Suprapubic skin (tissue), 4 donors: ENCODE data around the gene SLC47A2. TPM values are rescaled to one million over a fixed set of nuclear protein-coding genes. Genes with fewer than 3 reads are reported as not detected.
A peak's percentile ranks its signal among the peaks of the same experiment; 100 is the strongest.

Experiments
- DNase-seq, 2 donors: peaks; one replicate each; pipeline ENCODE4 v3.0.0-alpha.2; 2019; ENCODE audit warnings: low spot score in 2 of 2
- H3K27ac ChIP-seq: fragments of 200-600 bp; sonication (generic); one replicate; pipeline ENCODE4 v1.5.1; 2019
- H3K27me3 ChIP-seq: fragments of 200-600 bp; sonication (generic); one replicate; pipeline ENCODE4 v1.5.1; 2019
- H3K36me3 ChIP-seq: fragments of 200-600 bp; sonication (generic); one replicate; pipeline ENCODE4 v1.5.1; 2019
- H3K4me1 ChIP-seq: fragments of 200-600 bp; sonication (generic); one replicate; pipeline ENCODE4 v1.5.1; 2019
- H3K4me3 ChIP-seq: fragments of 200-600 bp; sonication (generic); one replicate; pipeline ENCODE4 v1.5.1; 2019; ENCODE audit warnings: mild to moderate bottlenecking
- H3K9me3 ChIP-seq: fragments of 200-600 bp; sonication (generic); one replicate; pipeline ENCODE4 v1.5.1; 2019
- EP300 ChIP-seq: sonication (generic); formaldehyde crosslinking; IDR thresholded peaks from one replicate; pipeline ENCODE4 v1.6.1; 2017; ENCODE audit warnings: antibody characterized with exemption
- POLR2A ChIP-seq, 2 donors: fragments of 450-650 bp; IDR thresholded peaks; one replicate each; pipeline ENCODE4 v1.6.1; 2017; ENCODE audit warnings: antibody characterized with exemption in 2 of 2, mild to moderate bottlenecking in 2 of 2, moderate library complexity in 2 of 2
- POLR2AphosphoS5 ChIP-seq, 3 donors: sonication (generic); formaldehyde crosslinking; IDR thresholded peaks; one replicate each; pipeline ENCODE4 v1.6.1; 2017; ENCODE audit warnings: antibody characterized with exemption in 3 of 3
- WGBS: methylation state at CpG from one replicate; pipeline ENCODE4 v1.1.5; 2018; 5-methylcytosine and 5-hydroxymethylcytosine counted together
- total RNA-seq, 4 donors: library from RNA; depleted of rRNA; stranded (reverse); fragments of >200 nt; gene quantifications; one replicate each; pipeline ENCODE4 v1.1.0, GENCODE V29; 2016
- TF ChIP-seq, protein P1 (sequence below), 2 donors: fragments of 200-600 bp in 1 of 2; fragments of 450-650 bp in 1 of 2; sonication (generic) in 1 of 2; IDR thresholded peaks; one replicate each; pipeline ENCODE4 v1.5.1; 2016 to 2019; ENCODE audit warnings: antibody characterized with exemption in 2 of 2, mild to moderate bottlenecking in 1 of 2, moderate library complexity in 1 of 2

SLC47A2 gene
- total RNA-seq, 4 donors from 2014 or later = 0.96 to 7.9 (median 2.5) TPM; not detected in 1

DNA sequence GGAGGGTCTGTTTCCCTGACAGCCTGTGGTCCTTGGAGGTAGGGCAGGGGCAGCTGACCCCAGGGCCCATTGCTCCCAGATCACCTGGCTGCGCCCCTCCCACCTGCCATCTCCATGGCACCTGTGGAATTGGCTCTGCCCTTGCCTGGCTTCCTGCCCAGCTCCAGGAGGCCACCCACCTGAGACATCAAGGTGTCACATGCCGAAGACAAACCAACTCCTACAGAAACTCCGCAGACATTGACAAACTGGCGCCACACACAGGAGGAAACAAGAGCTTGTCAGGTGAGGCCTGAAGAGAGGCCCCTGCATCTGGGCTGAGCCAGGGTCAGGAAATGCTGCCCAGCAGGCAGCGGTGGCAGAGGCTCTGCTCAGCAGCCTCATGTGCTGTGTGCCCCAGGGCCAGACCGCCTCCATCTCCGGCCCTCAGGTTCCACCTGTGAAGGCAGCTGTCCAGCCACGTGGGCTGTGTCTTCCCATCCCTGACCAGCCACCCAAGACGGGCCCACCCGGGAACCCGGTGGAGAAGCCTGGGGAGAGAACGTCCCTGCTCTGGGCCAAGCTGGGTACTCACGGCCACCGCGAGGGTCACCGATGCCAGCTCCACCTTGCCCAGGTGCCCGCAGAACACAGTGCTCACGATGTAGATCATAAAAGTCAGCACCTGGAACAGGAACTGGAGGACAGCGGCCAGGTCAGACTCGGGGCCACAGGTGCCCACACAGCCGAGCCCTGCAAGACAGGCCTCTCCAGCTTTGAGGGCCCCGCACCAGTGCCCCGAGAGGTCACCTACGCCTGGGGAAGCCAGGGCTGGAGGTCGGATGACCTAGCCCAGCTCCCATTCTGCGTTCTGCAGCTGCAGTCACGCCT lies 1.6 kb downstream of the SLC47A2 start:
- no peak overlapping the region for H3K4me3 ChIP-seq
- peaks cover 38% of the 10 kb centered on the region for H3K4me1 ChIP-seq
- H3K9me3 ChIP-seq = no peaks in the 10 kb centered on the region
- DNase-seq = peak in 1 of 2 donors; percentile 56
- 87% methylated on average over 14 of the region's 27 CpGs for WGBS
- no peak overlapping the region for H3K27ac ChIP-seq
- no peak for TF ChIP-seq EP300
- no peak for TF ChIP-seq POLR2AphosphoS5 (IDR thresholded peaks at IDR 0.05)
- TF ChIP-seq, protein P1, sequence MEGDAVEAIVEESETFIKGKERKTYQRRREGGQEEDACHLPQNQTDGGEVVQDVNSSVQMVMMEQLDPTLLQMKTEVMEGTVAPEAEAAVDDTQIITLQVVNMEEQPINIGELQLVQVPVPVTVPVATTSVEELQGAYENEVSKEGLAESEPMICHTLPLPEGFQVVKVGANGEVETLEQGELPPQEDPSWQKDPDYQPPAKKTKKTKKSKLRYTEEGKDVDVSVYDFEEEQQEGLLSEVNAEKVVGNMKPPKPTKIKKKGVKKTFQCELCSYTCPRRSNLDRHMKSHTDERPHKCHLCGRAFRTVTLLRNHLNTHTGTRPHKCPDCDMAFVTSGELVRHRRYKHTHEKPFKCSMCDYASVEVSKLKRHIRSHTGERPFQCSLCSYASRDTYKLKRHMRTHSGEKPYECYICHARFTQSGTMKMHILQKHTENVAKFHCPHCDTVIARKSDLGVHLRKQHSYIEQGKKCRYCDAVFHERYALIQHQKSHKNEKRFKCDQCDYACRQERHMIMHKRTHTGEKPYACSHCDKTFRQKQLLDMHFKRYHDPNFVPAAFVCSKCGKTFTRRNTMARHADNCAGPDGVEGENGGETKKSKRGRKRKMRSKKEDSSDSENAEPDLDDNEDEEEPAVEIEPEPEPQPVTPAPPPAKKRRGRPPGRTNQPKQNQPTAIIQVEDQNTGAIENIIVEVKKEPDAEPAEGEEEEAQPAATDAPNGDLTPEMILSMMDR (IDR thresholded peaks at IDR 0.05) = no peak
- TF ChIP-seq POLR2A (IDR thresholded peaks at IDR 0.05) = no peak
- no peaks in the 10 kb centered on the region for H3K36me3 ChIP-seq
- H3K27me3 ChIP-seq = no peaks in the 10 kb centered on the region

DNA sequence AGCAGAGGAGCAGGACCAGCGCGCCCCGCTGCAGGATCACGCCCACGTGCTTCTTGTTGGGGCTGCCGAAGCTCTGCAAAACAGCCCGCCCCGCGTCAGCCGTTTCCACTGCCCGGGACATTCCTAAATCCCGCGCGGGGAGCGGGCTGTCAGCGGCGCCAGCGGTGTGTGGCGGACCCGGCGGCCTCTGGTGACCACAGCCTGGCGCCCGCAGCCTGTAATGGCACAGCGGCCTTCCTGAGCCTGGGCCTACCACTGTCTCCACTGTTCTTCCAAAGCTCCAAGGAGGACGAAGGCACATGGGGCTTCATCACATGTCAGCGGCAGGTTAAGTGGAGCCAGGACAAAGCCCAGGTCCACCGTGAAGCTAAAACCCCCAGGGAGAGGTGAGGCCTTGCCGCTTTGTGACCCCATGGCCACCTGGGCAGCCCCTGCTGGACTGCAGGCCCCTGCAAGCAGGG lies 2.5 kb downstream of the SLC47A2 start:
- H3K4me3 ChIP-seq = no peak overlapping the region
- H3K36me3 ChIP-seq = no peaks in the 10 kb centered on the region
- no peak overlapping the region for H3K27ac ChIP-seq
- H3K9me3 ChIP-seq = no peaks in the 10 kb centered on the region
- no peaks in the 10 kb centered on the region for H3K27me3 ChIP-seq
- DNase-seq = peak in 1 of 2 donors; percentile 47
- 96% methylated on average over 14 of the region's 28 CpGs for WGBS
- TF ChIP-seq, protein P1 (IDR thresholded peaks at IDR 0.05) = no peak
- no peak for TF ChIP-seq EP300
- no peak for TF ChIP-seq POLR2A (IDR thresholded peaks at IDR 0.05)
- H3K4me1 ChIP-seq = peaks cover 34% of the 10 kb centered on the region

DNA sequence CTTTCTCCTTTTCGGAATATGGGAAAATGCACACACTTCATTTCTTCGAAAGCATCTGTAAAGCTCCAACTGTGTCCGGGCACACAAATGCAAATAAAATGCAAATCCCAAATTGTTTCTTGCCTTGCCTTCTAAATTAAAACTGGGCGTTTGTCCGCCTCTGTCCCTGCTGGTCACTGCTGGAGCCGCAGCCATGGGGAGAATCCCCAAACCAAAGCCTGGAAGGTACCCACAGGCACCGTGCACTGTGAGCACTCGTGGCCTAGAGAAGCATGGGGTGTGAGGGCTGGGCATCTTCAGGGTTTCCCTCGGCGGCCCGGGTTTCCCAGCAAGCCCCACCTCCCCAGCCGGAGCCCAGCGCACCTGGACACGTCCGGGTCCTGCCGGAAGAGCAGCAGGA lies 2.9 kb downstream of the SLC47A2 start:
- no peak overlapping the region for H3K4me3 ChIP-seq
- H3K9me3 ChIP-seq = no peaks in the 10 kb centered on the region
- H3K27ac ChIP-seq = no peak overlapping the region
- peak in 1 of 2 donors; percentile 40 for DNase-seq
- no peak for TF ChIP-seq EP300
- TF ChIP-seq POLR2AphosphoS5 (IDR thresholded peaks at IDR 0.05) = no peak
- TF ChIP-seq POLR2A (IDR thresholded peaks at IDR 0.05) = no peak
- TF ChIP-seq, protein P1 (IDR thresholded peaks at IDR 0.05) = no peak
- WGBS = 85% methylated on average over 6 of the region's 16 CpGs
- no peaks in the 10 kb centered on the region for H3K36me3 ChIP-seq
- H3K4me1 ChIP-seq = peaks cover 29% of the 10 kb centered on the region
- no peaks in the 10 kb centered on the region for H3K27me3 ChIP-seq

DNA sequence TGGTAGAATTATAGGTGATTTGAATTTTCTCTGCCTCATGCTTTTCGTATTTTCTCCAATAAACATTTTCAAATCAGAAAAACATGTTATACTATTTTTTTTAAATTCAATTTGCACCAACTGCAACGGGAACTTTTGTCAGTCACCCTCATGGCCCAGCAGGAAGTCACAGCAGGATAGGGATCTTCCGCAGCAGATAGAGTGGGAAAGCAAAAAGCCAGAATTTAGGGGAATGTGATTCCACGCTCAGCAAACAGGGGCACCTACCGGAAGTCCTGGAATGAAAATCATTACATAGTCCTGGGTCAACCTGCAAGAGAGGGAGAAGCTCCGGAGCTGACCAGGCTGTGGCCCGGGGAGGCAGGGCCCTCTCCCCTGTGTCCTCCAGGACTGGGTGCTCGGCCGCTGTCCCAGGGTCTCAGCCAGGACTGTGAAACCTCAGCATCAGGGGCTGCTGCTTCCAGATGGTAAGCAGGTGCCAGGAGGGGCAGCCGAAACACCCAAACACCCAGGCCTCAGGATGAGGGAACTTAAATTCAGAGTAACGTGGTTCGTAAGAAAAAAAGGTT lies 3.9 kb downstream of the SLC47A2 start:
- TF ChIP-seq POLR2A (IDR thresholded peaks at IDR 0.05) = no peak
- TF ChIP-seq, protein P1 (IDR thresholded peaks at IDR 0.05) = no peak
- TF ChIP-seq POLR2AphosphoS5 (IDR thresholded peaks at IDR 0.05) = no peak
- TF ChIP-seq EP300 = no peak
- WGBS = 85% methylated on average over 12 of the region's 12 CpGs
- Histone ChIP-seq H3K27me3 (no peaks in the 10 kb centered on the region), H3K4me3 (no peak overlapping the region), H3K27ac (no peak overlapping the region), H3K36me3 (no peaks in the 10 kb centered on the region), H3K9me3 (no peaks in the 10 kb centered on the region), H3K4me1 (peaks cover 27% of the 10 kb centered on the region)
- peak in 1 of 2 donors; percentile 51 for DNase-seq

DNA sequence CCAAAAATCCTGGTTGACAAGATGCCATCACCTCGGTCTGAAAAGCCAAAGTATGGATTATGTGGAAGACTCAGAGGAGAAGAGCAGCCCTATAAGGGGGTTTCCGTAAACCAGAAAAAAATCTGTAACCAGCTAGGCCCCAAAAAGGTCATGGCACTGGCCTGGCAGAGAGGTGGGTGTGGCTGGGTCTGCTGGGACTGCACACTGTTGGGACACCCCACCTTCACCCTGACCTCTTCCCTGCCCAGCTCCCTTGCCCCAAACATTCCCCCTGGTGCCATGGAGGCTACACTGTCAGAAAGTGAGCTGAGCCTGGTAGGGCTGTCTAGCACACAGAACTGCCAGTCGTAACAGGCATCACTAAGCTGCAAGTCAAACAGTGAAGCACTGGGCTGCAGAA lies 6.5 kb downstream of the SLC47A2 start:
- Histone ChIP-seq H3K4me1 (peaks cover 31% of the 10 kb centered on the region), H3K9me3 (no peaks in the 10 kb centered on the region), H3K27ac (no peak overlapping the region), H3K36me3 (no peaks in the 10 kb centered on the region), H3K27me3 (no peaks in the 10 kb centered on the region), H3K4me3 (no peak overlapping the region)
- TF ChIP-seq POLR2A (IDR thresholded peaks at IDR 0.05) = no peak
- TF ChIP-seq EP300 = no peak
- TF ChIP-seq POLR2AphosphoS5 (IDR thresholded peaks at IDR 0.05) = no peak
- TF ChIP-seq, protein P1 (IDR thresholded peaks at IDR 0.05) = no peak
- no peak for DNase-seq
- 80% methylated on average over 3 of the region's 3 CpGs for WGBS
